Measurements from ENCODE around the gene SRGAP1. TPM values are rescaled to one million over a fixed set of nuclear protein-coding genes. Genes with fewer than 3 reads are reported as not detected.

Gene SRGAP1
- total and polyA plus RNA-seq, 2 of the 8 experiments (the other 6 are each of a cell fraction or from before 2014, with no cell fraction given), result 3.2 to 7.3 TPM

DNA sequence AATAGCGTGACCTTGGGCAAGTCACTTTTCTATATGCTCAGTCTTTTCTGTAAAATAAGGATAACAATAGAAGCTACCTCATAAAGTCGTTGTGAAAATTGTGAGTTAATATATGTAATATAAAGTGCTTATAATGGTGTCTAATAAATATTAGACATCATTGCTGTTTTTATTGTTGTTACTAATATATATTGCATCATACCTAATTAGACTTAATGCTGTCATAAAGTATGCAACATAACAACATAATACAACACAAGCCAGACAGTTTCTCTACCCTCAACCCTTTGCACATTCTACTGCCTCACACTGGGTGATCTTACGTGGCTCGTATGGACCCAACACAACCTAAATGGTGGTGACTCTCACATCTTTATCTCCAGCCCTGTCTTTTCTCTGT lies 240.7 kb downstream of the SRGAP1 start:
- WGBS, 2 experiments (ENCODE audit: extremely low coverage in 1 of 2, insufficient coverage in 1 of 2, insufficient read length in 1 of 2, insufficient replicate concordance in 2 of 2, low coverage in 1 of 2, low lambda C conversion rate in 2 of 2, missing lambda C conversion rate in 1 of 2), result 91% methylated on average over 4 of the region's 4 CpGs; no CpG with 5 or more reads in 1 of the 2 experiments
- FAIRE-seq, result no peak
- H4K20me1 ChIP-seq (replicated peaks in 1 of 2; ENCODE audit: control insufficient read depth in 1 of 2, insufficient read depth in 2 of 2, low read length in 2 of 2), result no peaks in the 10 kb centered on the region
- no peak overlapping the region for H4K8ac ChIP-seq (ENCODE audit: extremely low read depth, insufficient read depth, low read length)
- H2BK20ac ChIP-seq (ENCODE audit: low read length), result no peak overlapping the region
- no peak overlapping the region for H2AFZ ChIP-seq (ENCODE audit: low read length)
- H3K4me1 ChIP-seq (replicated peaks in 1 of 4; ENCODE audit: control insufficient read depth in 3 of 4, insufficient read depth in 4 of 4, low read length in 3 of 4), result peaks cover 0 to 10% (median 2%) of the 10 kb centered on the region in 4 experiments; a peak in 2 of 7 replicates
- H2BK120ac ChIP-seq (replicated peaks; ENCODE audit: low read depth, low read length), result no peak overlapping the region
- H3K27ac ChIP-seq (ENCODE audit: low read depth, low read length), result no peak overlapping the region
- H3K23ac ChIP-seq (ENCODE audit: insufficient read length), result no peak overlapping the region
- DNase-seq (ENCODE audit: low read depth in 1 of 2, low spot score in 2 of 2), result no peak
- H3K18ac ChIP-seq (ENCODE audit: extremely low read depth, low read length), result no peak overlapping the region
- no peak overlapping the region for H2BK15ac ChIP-seq (ENCODE audit: low read length)
- no peak overlapping the region for H3K4ac ChIP-seq (replicated peaks; ENCODE audit: insufficient read length, low read depth, low read length)
- H3K14ac ChIP-seq (ENCODE audit: insufficient read length), result no peak overlapping the region
- no peak overlapping the region for H3K9ac ChIP-seq (replicated peaks in 1 of 4; ENCODE audit: extremely low read depth in 1 of 4, low read depth in 3 of 4, low read length in 3 of 4)
- no peaks in the 10 kb centered on the region for H3K36me3 ChIP-seq (ENCODE audit: control insufficient read depth in 2 of 4, insufficient read depth in 4 of 4, low read length in 3 of 4)
- H3K79me2 ChIP-seq (ENCODE audit: control insufficient read depth in 1 of 2, insufficient read depth in 2 of 2, low read length in 2 of 2), result no peaks in the 10 kb centered on the region
- H2BK5ac ChIP-seq (ENCODE audit: low read depth, low read length), result no peak overlapping the region
- CTCF ChIA-PET (ENCODE audit: partially characterized antibody), result interaction anchor here (0.6 to 1.6 kb wide), 2 partner anchors 37 to 229 kb away, joined by 3 read pairs; no protein-coding TSS in a partner anchor
- no peaks in the 10 kb centered on the region for H3K9me3 ChIP-seq (ENCODE audit: insufficient read depth in 2 of 2, low read depth in 1 of 2, low read length in 1 of 2)
- no peak overlapping the region for H3K4me2 ChIP-seq (ENCODE audit: insufficient read depth in 1 of 2, low read depth in 2 of 2, low read length in 2 of 2)
- no peak overlapping the region for H3K4me3 ChIP-seq (ENCODE audit: extremely low read depth in 1 of 4, insufficient read depth in 2 of 4, low read depth in 3 of 4, low read length in 4 of 4)
- no peaks in the 10 kb centered on the region for H3K23me2 ChIP-seq (ENCODE audit: low read depth, low read length)
- no peak overlapping the region for H4K5ac ChIP-seq (ENCODE audit: insufficient read length, low read depth, low read length)
- no peak overlapping the region for H3K56ac ChIP-seq (replicated peaks; ENCODE audit: insufficient read length, low read depth, low read length)
- POLR2A ChIA-PET (ENCODE audit: partially characterized antibody), result interaction anchor here (0.9 kb wide), 1 partner anchor 35 kb away, joined by 3 read pairs; no protein-coding TSS in a partner anchor
- H3K27me3 ChIP-seq (replicated peaks in 1 of 4; ENCODE audit: control insufficient read depth in 3 of 4, extremely low read depth in 1 of 4, insufficient read depth in 3 of 4, low read length in 3 of 4), result peaks cover 0 to 1% (median 0%) of the 10 kb centered on the region in 4 experiments; a peak in 1 of 7 replicates
- no peaks in the 10 kb centered on the region for H3K79me1 ChIP-seq (ENCODE audit: low read depth, low read length)
- TF ChIP-seq SUZ12 (IDR thresholded peaks at IDR 0.05; ENCODE audit: low read length), result no peak
- TF ChIP-seq, protein P1, sequence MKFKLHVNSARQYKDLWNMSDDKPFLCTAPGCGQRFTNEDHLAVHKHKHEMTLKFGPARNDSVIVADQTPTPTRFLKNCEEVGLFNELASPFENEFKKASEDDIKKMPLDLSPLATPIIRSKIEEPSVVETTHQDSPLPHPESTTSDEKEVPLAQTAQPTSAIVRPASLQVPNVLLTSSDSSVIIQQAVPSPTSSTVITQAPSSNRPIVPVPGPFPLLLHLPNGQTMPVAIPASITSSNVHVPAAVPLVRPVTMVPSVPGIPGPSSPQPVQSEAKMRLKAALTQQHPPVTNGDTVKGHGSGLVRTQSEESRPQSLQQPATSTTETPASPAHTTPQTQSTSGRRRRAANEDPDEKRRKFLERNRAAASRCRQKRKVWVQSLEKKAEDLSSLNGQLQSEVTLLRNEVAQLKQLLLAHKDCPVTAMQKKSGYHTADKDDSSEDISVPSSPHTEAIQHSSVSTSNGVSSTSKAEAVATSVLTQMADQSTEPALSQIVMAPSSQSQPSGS (IDR thresholded peaks at IDR 0.05; ENCODE audit: low read length), result no peak
- no peak for TF ChIP-seq POLR2AphosphoS5 (IDR thresholded peaks at IDR 0.05; ENCODE audit: low read depth, low read length)
- TF ChIP-seq SRF (IDR thresholded peaks at IDR 0.05; ENCODE audit: low read depth, low read length), result no peak
- TF ChIP-seq CEBPB (IDR thresholded peaks at IDR 0.05; ENCODE audit: low read depth, low read length), result peak; percentile 13; the same call in 1 of the 2 replicates
- no peak for TF ChIP-seq ASH2L (IDR thresholded peaks at IDR 0.05; ENCODE audit: low read length)
- TF ChIP-seq RXRA (IDR thresholded peaks at IDR 0.05; ENCODE audit: insufficient read depth, low read depth, low read length), result no peak
- no peak overlapping the region for H2AK5ac ChIP-seq (ENCODE audit: low read depth, low read length)
- H2BK12ac ChIP-seq (ENCODE audit: low read depth, low read length), result no peak overlapping the region
- H4K91ac ChIP-seq (replicated peaks; ENCODE audit: insufficient read length, low read length), result no peak overlapping the region
